CD14-positive monocyte (primary cell): Measurements from ENCODE around the gene OXSR1. TPM values are rescaled to one million over a fixed set of nuclear protein-coding genes. Genes with fewer than 3 reads are reported as not detected.
A peak's percentile ranks its signal among the peaks of the same experiment; 100 is the strongest.

Experiments used
- DNase-seq, 3 donors: peaks; one replicate each; pipeline ENCODE4 v3.0.0-alpha.2; 2011 to 2022
- H2AFZ ChIP-seq: 2 replicates; pipeline ENCODE4 v1.6.0; 2012; ENCODE audit warnings: mild to moderate bottlenecking, low read depth, low read length, inconsistent platforms; ENCODE audit not compliant: insufficient read depth, poor library complexity, severe bottlenecking
- H3K27ac ChIP-seq, 2 donors: 1 replicate in 1 of 2; 2 replicates in 1 of 2; pipeline ENCODE4 v1.5.1; 2012 to 2013; ENCODE audit warnings: low read length in 2 of 2, control low read depth in 1 of 2, inconsistent platforms in 1 of 2, low read depth in 1 of 2, mild to moderate bottlenecking in 1 of 2
- H3K27me3 ChIP-seq, 2 donors: one replicate each; pipeline versions ENCODE4 v1.6.0 to v1.6.1; 2011 to 2013; ENCODE audit warnings: low read length in 2 of 2; ENCODE audit not compliant: control insufficient read depth in 2 of 2, insufficient read depth in 2 of 2
- H3K36me3 ChIP-seq, 2 donors: replicated peaks in 1 of 2; 1 replicate in 1 of 2; 2 replicates in 1 of 2; pipeline versions ENCODE4 v1.5.1 to v1.6.1; 2012 to 2013; ENCODE audit warnings: low read length in 2 of 2, control low read depth in 1 of 2, inconsistent platforms in 1 of 2, mild to moderate bottlenecking in 1 of 2; ENCODE audit not compliant: insufficient read depth in 2 of 2, control insufficient read depth in 1 of 2
- H3K4me1 ChIP-seq, 2 donors: 1 replicate in 1 of 2; 2 replicates in 1 of 2; pipeline versions ENCODE4 v1.5.1 to v1.6.1; 2012 to 2013; ENCODE audit warnings: low read length in 2 of 2, control low read depth in 1 of 2, inconsistent platforms in 1 of 2, mild to moderate bottlenecking in 1 of 2, moderate library complexity in 1 of 2; ENCODE audit not compliant: insufficient read depth in 2 of 2, control insufficient read depth in 1 of 2
- H3K4me2 ChIP-seq: replicated peaks from 2 replicates; pipeline ENCODE3; 2012; ENCODE audit warnings: low read length, moderate library complexity, mild to moderate bottlenecking; ENCODE audit not compliant: poor library complexity, severe bottlenecking; ENCODE audit errors: extremely low read depth
- H3K4me3 ChIP-seq, 3 experiments: fragments of 200-600 bp in 1 of 3; sonication (generic) in 1 of 3; replicated peaks in 1 of 3; 1 replicate in 2 of 3; 2 replicates in 1 of 3; pipeline ENCODE4 v1.5.1; 2011 to 2013; ENCODE audit warnings: low read length in 3 of 3, mild to moderate bottlenecking in 3 of 3, control low read depth in 2 of 3, low read depth in 2 of 3, inconsistent platforms in 1 of 3, moderate library complexity in 1 of 3
- H3K79me2 ChIP-seq: 2 replicates; pipeline ENCODE4 v1.6.0; 2012; ENCODE audit warnings: mild to moderate bottlenecking, control low read depth, inconsistent platforms, low read length, moderate library complexity; ENCODE audit not compliant: insufficient read depth
- H3K9ac ChIP-seq: 2 replicates; pipeline ENCODE4 v1.6.0; 2017; ENCODE audit warnings: low read length, mild to moderate bottlenecking; ENCODE audit not compliant: insufficient read depth, poor library complexity, severe bottlenecking
- H3K9me3 ChIP-seq, 2 donors: replicated peaks in 1 of 2; 1 replicate in 1 of 2; 2 replicates in 1 of 2; pipeline versions ENCODE4 v1.5.1 to v1.6.1; 2012 to 2013; ENCODE audit warnings: low read length in 2 of 2, control low read depth in 1 of 2; ENCODE audit not compliant: control insufficient read depth in 1 of 2, insufficient read depth in 1 of 2
- H4K20me1 ChIP-seq: 2 replicates; pipeline ENCODE4 v1.6.0; 2012; ENCODE audit warnings: mild to moderate bottlenecking, low read length, control low read depth, moderate library complexity; ENCODE audit not compliant: insufficient read depth
- H3K27ac Mint-ChIP-seq, 7 donors: one replicate each; pipeline ENCODE4 v1.8.0; 2020; ENCODE audit warnings: mild to moderate bottlenecking in 7 of 7, mixed read lengths in 7 of 7, moderate library complexity in 6 of 7, inconsistent platforms in 2 of 7
- H3K27me3 Mint-ChIP-seq, 3 donors: one replicate each; pipeline ENCODE4 v1.8.0; 2021 to 2022; ENCODE audit warnings: low read depth in 3 of 3, mild to moderate bottlenecking in 3 of 3, mixed read lengths in 3 of 3, moderate library complexity in 3 of 3, inconsistent platforms in 1 of 3
- H3K36me3 Mint-ChIP-seq, 2 donors: one replicate each; pipeline ENCODE4 v1.8.0; 2020; ENCODE audit warnings: mixed read lengths in 2 of 2, inconsistent platforms in 1 of 2, mild to moderate bottlenecking in 1 of 2
- H3K4me1 Mint-ChIP-seq: one replicate; pipeline ENCODE4 v1.8.0; 2020; ENCODE audit warnings: mild to moderate bottlenecking, mixed read lengths
- H3K4me3 Mint-ChIP-seq, 2 donors: one replicate each; pipeline ENCODE4 v1.8.0; 2020; ENCODE audit warnings: mild to moderate bottlenecking in 2 of 2, mixed read lengths in 2 of 2, moderate library complexity in 1 of 2
- H3K9me3 Mint-ChIP-seq, 7 donors: one replicate each; pipeline ENCODE4 v1.8.0; 2020 to 2022; ENCODE audit warnings: mixed read lengths in 7 of 7, mild to moderate bottlenecking in 6 of 7, moderate library complexity in 6 of 7, inconsistent platforms in 2 of 7
- CTCF ChIP-seq: fragments of 200-600 bp; IDR thresholded peaks from one replicate; pipeline ENCODE4 v1.8.0; 2022; ENCODE audit warnings: antibody characterized with exemption, mild to moderate bottlenecking
- WGBS: methylation state at CpG from one replicate; pipeline ENCODE4 v1.1.5; 2013; ENCODE audit warnings: missing lambda C conversion rate; ENCODE audit not compliant: insufficient coverage; 5-methylcytosine and 5-hydroxymethylcytosine counted together
- intact Hi-C, 2 donors: fragments of 100-400 bp; cut with micrococcal nuclease; formaldehyde crosslinking; loops; one replicate each; pipeline versions ENCODE4 v1.15.0 to v1.15.1; 2023
- polyA plus RNA-seq, 3 donors: library from polyadenylated mRNA; depleted of rRNA in 1 of 3; unstranded in 2 of 3; stranded (reverse) in 1 of 3; fragments of 300-500 nt in 2 of 3; fragments of >200 nt in 1 of 3; fragmentation: Illumina TruSeq in 2 of 3; gene quantifications; 1 replicate in 2 of 3; 2 replicates in 1 of 3; pipeline ENCODE4 v1.2.3, GENCODE V29; 2012 to 2021

The OXSR1 gene
- polyA plus RNA-seq, 3 donors: 9.4 to 20.3 (median 12.3) TPM

DNA sequence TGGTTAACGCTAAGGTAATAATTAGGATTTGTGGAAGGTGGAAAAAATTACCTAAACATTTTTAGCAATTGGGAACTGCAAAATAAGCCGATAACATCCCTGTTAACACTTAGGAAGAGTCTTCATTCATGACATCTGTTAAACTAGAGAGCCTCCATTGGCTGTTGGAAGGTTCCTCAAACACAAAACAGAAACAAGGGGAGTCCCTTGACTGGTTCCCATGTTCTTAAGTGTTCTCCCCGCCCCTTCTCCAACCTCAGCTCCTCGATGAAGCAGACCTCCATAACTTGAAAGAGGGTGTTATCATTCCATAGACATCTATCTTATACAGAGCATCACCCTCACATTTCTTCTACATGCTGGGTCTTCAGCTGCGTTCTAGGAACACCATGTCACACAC is 102.8 kb downstream of the OXSR1 start:
- Histone ChIP-seq H3K36me3 (no peaks in the 10 kb centered on the region), H3K27ac (peak overlapping the region in 1 of 2 donors; percentile 75), H3K9ac (no peak overlapping the region), H3K4me1 (peaks cover 19 to 20% of the 10 kb centered on the region in 2 donors), H3K4me3 (peak overlapping the region; percentile 25 to 71 (median 69)), H3K4me2 (peak overlapping the region; percentile 76), H3K9me3 (no peaks in the 10 kb centered on the region), H2AFZ (peak overlapping the region; percentile 74), H3K79me2 (no peaks in the 10 kb centered on the region), H3K27me3 (no peaks in the 10 kb centered on the region), H4K20me1 (no peaks in the 10 kb centered on the region)
- intact Hi-C loops: no loop called here
- H3K36me3 Mint-ChIP-seq: peaks cover 0 to 5% of the 10 kb centered on the region in 2 donors
- H3K27ac Mint-ChIP-seq: peak overlapping the region; percentile 40 to 84 (median 77)
- peaks cover 19% of the 10 kb centered on the region for H3K4me1 Mint-ChIP-seq
- no peak for TF ChIP-seq CTCF
- WGBS: 15% methylated on average over 2 of the region's 5 CpGs
- peak overlapping the region; percentile 74 to 85 for H3K4me3 Mint-ChIP-seq
- H3K27me3 Mint-ChIP-seq: peaks cover 0 to 4% (median 3%) of the 10 kb centered on the region in 3 donors
- no peaks in the 10 kb centered on the region for H3K9me3 Mint-ChIP-seq
- peak; percentile 25 to 42 (median 34) for DNase-seq

DNA sequence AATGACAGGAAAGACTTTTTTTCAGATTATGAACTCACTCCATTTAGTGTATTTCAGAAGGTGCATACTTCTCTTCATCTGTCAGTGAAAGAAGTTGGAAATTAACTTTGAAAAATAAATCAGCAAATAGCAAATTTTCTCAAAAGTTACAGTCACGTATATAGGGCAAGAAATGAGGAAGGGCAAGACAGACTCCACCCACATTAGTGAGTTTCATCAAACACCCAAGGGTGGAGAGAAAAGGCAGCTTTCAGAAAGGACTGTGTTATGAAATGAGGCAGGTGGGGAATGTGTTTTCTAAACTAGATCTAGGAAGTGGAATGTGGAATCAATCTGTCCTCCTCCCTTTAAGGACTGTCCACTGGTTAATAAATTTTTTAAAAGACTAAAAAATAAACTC is 103.2 kb downstream of the OXSR1 start:
- H3K27me3 ChIP-seq: no peaks in the 10 kb centered on the region
- no peak for TF ChIP-seq CTCF
- H3K4me1 ChIP-seq: peaks cover 19 to 20% of the 10 kb centered on the region in 2 donors
- intact Hi-C loops: no loop called here
- peaks cover 0 to 5% of the 10 kb centered on the region in 2 donors for H3K36me3 Mint-ChIP-seq
- H2AFZ ChIP-seq: peak overlapping the region; percentile 74
- peak overlapping the region; percentile 13 to 86 (median 74) for H3K27ac Mint-ChIP-seq
- H3K9ac ChIP-seq: no peak overlapping the region
- no peaks in the 10 kb centered on the region for H3K36me3 ChIP-seq
- H3K4me1 Mint-ChIP-seq: peaks cover 19% of the 10 kb centered on the region
- H3K27ac ChIP-seq: peak overlapping the region in 1 of 2 donors; percentile 75
- no peaks in the 10 kb centered on the region for H4K20me1 ChIP-seq
- no peaks in the 10 kb centered on the region for H3K9me3 Mint-ChIP-seq
- H3K4me3 Mint-ChIP-seq: peak overlapping the region; percentile 74 to 85
- no peaks in the 10 kb centered on the region for H3K9me3 ChIP-seq
- no peaks in the 10 kb centered on the region for H3K79me2 ChIP-seq
- peaks cover 0 to 4% (median 3%) of the 10 kb centered on the region in 3 donors for H3K27me3 Mint-ChIP-seq
- peak overlapping the region; percentile 76 for H3K4me2 ChIP-seq
- peak; percentile 32 to 64 (median 47) for DNase-seq
- no CpG with 5 or more reads among the region's 1 CpG for WGBS
- H3K4me3 ChIP-seq: peak overlapping the region; percentile 25 to 71 (median 69)
